Esophagus squamous epithelium (tissue), 5 donors: ENCODE results near the gene APOBEC3G. TPM values are rescaled to one million over a fixed set of nuclear protein-coding genes. Genes with fewer than 3 reads are reported as not detected.

Experiments
- DNase-seq: peaks from one replicate; lab custom pipeline; 2025; lab: John Stamatoyannopoulos, UW
- H3K27ac ChIP-seq, 4 donors: fragments of 200-600 bp; sonication (generic); one replicate each; pipeline ENCODE4 v1.5.1; 2016 to 2019; ENCODE audit warnings: mild to moderate bottlenecking in 1 of 4
- H3K27me3 ChIP-seq, 4 donors: fragments of 200-600 bp; sonication (generic); 1 replicate in 3 of 4; 2 replicates in 1 of 4; pipeline versions ENCODE4 v1.5.1 to v1.6.0; 2017 to 2021; ENCODE audit warnings: antibody characterized with exemption in 1 of 4
- H3K36me3 ChIP-seq, 3 donors: fragments of 200-600 bp; sonication (generic); one replicate each; pipeline ENCODE4 v1.5.1; 2016 to 2019
- H3K4me1 ChIP-seq, 3 donors: fragments of 200-600 bp; sonication (generic); one replicate each; pipeline ENCODE4 v1.5.1; 2017 to 2019
- H3K4me3 ChIP-seq, 4 donors: fragments of 200-600 bp; sonication (generic); 1 replicate in 3 of 4; 2 replicates in 1 of 4; pipeline ENCODE4 v1.5.1; 2016 to 2019; ENCODE audit warnings: mild to moderate bottlenecking in 2 of 4, moderate library complexity in 1 of 4
- H3K9me3 ChIP-seq, 3 donors: fragments of 200-600 bp; sonication (generic); one replicate each; pipeline ENCODE4 v1.5.1; 2016 to 2019
- CTCF ChIP-seq, 6 experiments: fragments of 450-650 bp in 4 of 6; fragments of 200-600 bp in 2 of 6; sonication (generic) in 2 of 6; IDR thresholded peaks; one replicate each; pipeline ENCODE4 v1.5.1; 2016 to 2019; ENCODE audit warnings: antibody characterized with exemption in 6 of 6, mild to moderate bottlenecking in 4 of 6, moderate library complexity in 4 of 6
- POLR2A ChIP-seq, 4 donors: fragments of 450-650 bp; IDR thresholded peaks; one replicate each; pipeline ENCODE4 v1.6.1; 2017; ENCODE audit warnings: antibody characterized with exemption in 4 of 4, mild to moderate bottlenecking in 4 of 4, moderate library complexity in 3 of 4
- WGBS, 2 donors: methylation state at CpG; one replicate each; pipeline ENCODE4 v1.1.5; 2018; 5-methylcytosine and 5-hydroxymethylcytosine counted together
- intact Hi-C: fragments of 100-400 bp; cut with DNase I; formaldehyde crosslinking; loops from one replicate; pipeline ENCODE4 v1.15.0; 2022
- total RNA-seq, 4 donors: library from RNA; depleted of rRNA; stranded (reverse); fragments of >200 nt; gene quantifications; one replicate each; pipeline ENCODE4 v1.1.0, GENCODE V29; 2016
- donor health status: DM: yes; HTN: yes; CAD: no.

The APOBEC3G gene
- total RNA-seq, 4 donors from 2014 or later: 0.91 to 12.1 (median 6.5) TPM

- H3K4me1 ChIP-seq: peaks cover 0 to 8% (median 0%) of the 10 kb centered on the region in 3 donors
- no peaks in the 10 kb centered on the region for H3K36me3 ChIP-seq
- intact Hi-C loops: loop anchor here (5.0 to 10.0 kb wide), 2 partner anchors 116 to 258 kb away; no protein-coding TSS in a partner anchor
- no peak for DNase-seq
- no peak overlapping the region for H3K4me3 ChIP-seq
- no peak overlapping the region for H3K27ac ChIP-seq
- TF ChIP-seq CTCF (IDR thresholded peaks at IDR 0.05) (no peak), POLR2A (IDR thresholded peaks at IDR 0.05) (no peak)
- H3K9me3 ChIP-seq: no peaks in the 10 kb centered on the region
- peaks cover 0 to 8% (median 0%) of the 10 kb centered on the region in 4 donors for H3K27me3 ChIP-seq
- WGBS, 2 donors: 85 to 88% methylated on average over 8 to 12 of the region's 17 CpGs
Measured at GRCh38 chr22:39122772-39123470, 45.8 kb downstream of the APOBEC3G start.

GRCh38 chr22:39123751-39124581 is 46.9 kb downstream of the APOBEC3G start:
- H3K4me1 ChIP-seq: peaks cover 0 to 5% (median 0%) of the 10 kb centered on the region in 3 donors
- H3K36me3 ChIP-seq: no peaks in the 10 kb centered on the region
- H3K27ac ChIP-seq: no peak overlapping the region
- WGBS, 2 donors: 46 to 51% methylated on average over 19 to 27 of the region's 33 CpGs
- H3K27me3 ChIP-seq: peaks cover 0 to 8% (median 0%) of the 10 kb centered on the region in 4 donors
- DNase-seq: no peak
- H3K4me3 ChIP-seq: no peak overlapping the region
- TF ChIP-seq POLR2A (IDR thresholded peaks at IDR 0.05): no peak
- TF ChIP-seq CTCF (IDR thresholded peaks at IDR 0.05): no peak
- intact Hi-C loops: loop anchor here (5.0 to 10.0 kb wide), 2 partner anchors 117 to 259 kb away; no protein-coding TSS in a partner anchor
- no peaks in the 10 kb centered on the region for H3K9me3 ChIP-seq

GRCh38 chr22:39125622-39126021 is 48.5 kb downstream of the APOBEC3G start:
- no peak overlapping the region for H3K27ac ChIP-seq
- H3K9me3 ChIP-seq: no peaks in the 10 kb centered on the region
- H3K36me3 ChIP-seq: peaks cover 0 to 9% (median 0%) of the 10 kb centered on the region in 3 donors
- H3K4me1 ChIP-seq: peaks cover 0 to 11% (median 0%) of the 10 kb centered on the region in 3 donors
- H3K27me3 ChIP-seq: peaks cover 0 to 8% (median 0%) of the 10 kb centered on the region in 4 donors
- WGBS, 2 donors: 79 to 83% methylated on average over 5 of the region's 5 CpGs
- no peak for DNase-seq
- TF ChIP-seq POLR2A (IDR thresholded peaks at IDR 0.05): no peak
- no peak for TF ChIP-seq CTCF (IDR thresholded peaks at IDR 0.05)
- no peak overlapping the region for H3K4me3 ChIP-seq
- intact Hi-C loops: loop anchor here (10.0 kb wide), 1 partner anchor 261 kb away; no protein-coding TSS in a partner anchor

GRCh38 chr22:39128508-39128907 is 51.4 kb downstream of the APOBEC3G start:
- no peak for DNase-seq
- no peak overlapping the region for H3K27ac ChIP-seq
- peaks cover 0 to 8% (median 0%) of the 10 kb centered on the region in 4 donors for H3K27me3 ChIP-seq
- no peaks in the 10 kb centered on the region for H3K9me3 ChIP-seq
- intact Hi-C loops: loop anchor here (10.0 kb wide), 1 partner anchor 264 kb away; no protein-coding TSS in a partner anchor
- no peak overlapping the region for H3K4me3 ChIP-seq
- TF ChIP-seq CTCF (IDR thresholded peaks at IDR 0.05) (no peak), POLR2A (IDR thresholded peaks at IDR 0.05) (no peak)
- H3K36me3 ChIP-seq: peaks cover 0 to 32% (median 3%) of the 10 kb centered on the region in 3 donors
- 68 to 73% methylated on average over 5 of the region's 6 CpGs for WGBS, 2 donors
- peaks cover 0 to 24% (median 8%) of the 10 kb centered on the region in 3 donors for H3K4me1 ChIP-seq
